HG03045 (cell line): ENCODE results near the gene ATG16L2.

ENCODE experiments used
- ATAC-seq: cut with Tn5 transposase; IDR thresholded peaks from one replicate; pipeline ENCODE4 v1.9.1; 2021; ENCODE audit warnings: mild to moderate bottlenecking, moderate library complexity; ENCODE audit not compliant: unreplicated experiment

ATG16L2 gene

GRCh38 chr11:72869831-72870230, 55.6 kb downstream of the ATG16L2 start:
- ATAC-seq = no peak

DNA sequence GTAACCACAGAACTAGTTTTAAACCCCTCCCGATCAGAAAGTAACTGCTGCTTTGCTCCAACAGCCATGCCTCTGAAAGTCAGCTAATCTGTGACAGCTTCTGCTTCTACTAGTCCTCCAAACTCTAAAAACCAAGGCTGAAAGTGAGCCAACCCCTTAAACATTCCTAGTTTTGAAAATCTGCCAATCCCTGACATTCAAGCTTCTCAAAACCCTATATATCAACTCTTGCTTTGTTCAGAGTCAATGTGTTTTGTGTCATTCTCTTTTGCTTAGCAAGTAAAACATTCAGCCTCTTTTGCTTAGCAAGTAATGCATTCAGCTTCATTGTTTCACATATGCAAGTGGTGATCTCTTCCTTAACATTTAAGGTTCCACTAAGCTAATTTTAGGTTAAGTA, 56.9 kb downstream of the ATG16L2 start:
- ATAC-seq = no peak

- no peak for ATAC-seq
Measured at GRCh38 chr11:72872012-72872411, 57.8 kb downstream of the ATG16L2 start.

GRCh38 chr11:72875736-72876135, 61.5 kb downstream of the ATG16L2 start:
- ATAC-seq = no peak

- no peak for ATAC-seq
Measured at GRCh38 chr11:72876147-72876546, 61.9 kb downstream of the ATG16L2 start.
